Epithelial cell of proximal tubule (primary cell): ENCODE measurements around the gene C3. TPM values are rescaled to one million over a fixed set of nuclear protein-coding genes. Genes with fewer than 3 reads are reported as not detected.
"Not testable (repeated sequence)": the region's sequence is repeated elsewhere in the genome, so short reads cannot be mapped to it uniquely, and the experiment has no call there.

Experiments
- DNase-seq: peaks from one replicate; pipeline ENCODE4 v3.0.0-alpha.2; 2011; ENCODE audit warnings: low read depth
- H3K4me3 ChIP-seq: 2 replicates; pipeline ENCODE4 v1.5.1; 2011; ENCODE audit warnings: low read depth, mild to moderate bottlenecking, low read length
- CTCF ChIP-seq: conservative IDR thresholded peaks from 2 replicates; pipeline ENCODE4 v1.5.1; 2012; ENCODE audit warnings: low read depth, mild to moderate bottlenecking, low read length
- total RNA-seq: library from RNA; depleted of rRNA; stranded (reverse); fragments of >200 nt; gene quantifications from 2 replicates; pipeline ENCODE4 v1.2.3, GENCODE V29; 2015

C3 gene
- total RNA-seq, 1 donor from 2014 or later: 10.0 TPM

- no peak for TF ChIP-seq CTCF
- H3K4me3 ChIP-seq: no peak overlapping the region
- DNase-seq: no peak
Observed at GRCh38 chr19:6765738-6766356, 45.4 kb upstream of the C3 start.

- not testable (repeated sequence) for H3K4me3 ChIP-seq, DNase-seq
Observed at GRCh38 chr19:6762253-6762797, 41.9 kb upstream of the C3 start.

- TF ChIP-seq CTCF: no peak
- H3K4me3 ChIP-seq: no peak overlapping the region
- DNase-seq: no peak
Observed at GRCh38 chr19:6761053-6761676, 40.7 kb upstream of the C3 start.

GRCh38 chr19:6760606-6761005, 40.2 kb upstream of the C3 start:
- no peak for DNase-seq

GRCh38 chr19:6754653-6755463, 34.4 kb upstream of the C3 start:
- TF ChIP-seq CTCF: no peak
- no peak overlapping the region for H3K4me3 ChIP-seq
- DNase-seq: no peak

More at GRCh38 chr19:6760606-6761005, 40.2 kb upstream of the C3 start:
- no peak overlapping the region for H3K4me3 ChIP-seq
- no peak for TF ChIP-seq CTCF

GRCh38 chr19:6754136-6754535, 33.7 kb upstream of the C3 start:
- no peak for TF ChIP-seq CTCF
- no peak overlapping the region for H3K4me3 ChIP-seq
- no peak for DNase-seq
